GM18499 (cell line): ENCODE data around the gene COPE.
"Not testable (repeated sequence)": the region's sequence is repeated elsewhere in the genome, so short reads cannot be mapped to it uniquely, and the experiment has no call there.

Experiments used
- ATAC-seq: cut with Tn5 transposase; IDR thresholded peaks from one replicate; pipeline ENCODE4 v1.9.1; 2021; ENCODE audit warnings: moderate number of reproducible peaks; ENCODE audit not compliant: insufficient read depth, unreplicated experiment

The COPE gene

GRCh38 chr19:18941628-18942354 lies 22.6 kb upstream of the COPE start:
- ATAC-seq: no peak

GRCh38 chr19:18940769-18941627 lies 21.8 kb upstream of the COPE start, which contains the start of gene HOMER3:
Gene HOMER3 (minus strand): TSS chr19:18941217. CDS start chr19:18938982, 2,235 bp downstream.
- no peak for ATAC-seq

GRCh38 chr19:18939922-18940768 lies 21.0 kb upstream of the COPE start:
- no peak for ATAC-seq

- no peak for ATAC-seq
Observed at GRCh38 chr19:18939163-18939562, 20.0 kb upstream of the COPE start.

- ATAC-seq: no peak
Observed at GRCh38 chr19:18933297-18933696, 14.1 kb upstream of the COPE start.

- no peak for ATAC-seq
Observed at GRCh38 chr19:18932216-18932841, 13.1 kb upstream of the COPE start.

GRCh38 chr19:18931316-18932162 lies 12.4 kb upstream of the COPE start:
- ATAC-seq: no peak

- no peak for ATAC-seq
Observed at GRCh38 chr19:18929311-18929710, 10.1 kb upstream of the COPE start.

- ATAC-seq: no peak
Observed at GRCh38 chr19:18928018-18928805, 9.0 kb upstream of the COPE start.

- ATAC-seq: no peak
Observed at GRCh38 chr19:18924684-18925213, 5.6 kb upstream of the COPE start.

- no peak for ATAC-seq
Observed at GRCh38 chr19:18922228-18922985, 3.2 kb upstream of the COPE start.

- ATAC-seq: no peak
Observed at GRCh38 chr19:18921593-18921992, 2.4 kb upstream of the COPE start.

- ATAC-seq: no peak
Observed at GRCh38 chr19:18920400-18920799, 1.2 kb upstream of the COPE start.

GRCh38 chr19:18919900-18920214 lies 670 bp upstream of the COPE start:
- no peak for ATAC-seq

- ATAC-seq: not testable (repeated sequence)
Observed at GRCh38 chr19:18917593-18917992, 1.6 kb downstream of the COPE start.

- ATAC-seq: no peak
Observed at GRCh38 chr19:18915639-18916038, 3.5 kb downstream of the COPE start.

- ATAC-seq: no peak
Observed at GRCh38 chr19:18913466-18913865, 5.7 kb downstream of the COPE start.

GRCh38 chr19:18912933-18913332 lies 6.3 kb downstream of the COPE start:
- no peak for ATAC-seq
